ENCODE measurements around the gene AGPAT3.

- TF ChIP-seq CTCF (IDR thresholded peaks at IDR 0.05) (no peak), EP300 (IDR thresholded peaks at IDR 0.05) (no peak)
Measured at GRCh38 chr21:43935711-43936110, 70.7 kb downstream of the AGPAT3 start.

All from suprapubic skin (tissue), 3 donors.